CD4-positive, CD25-positive, alpha-beta regulatory T cell (primary cell): Measurements from ENCODE around the gene AACS. TPM values are rescaled to one million over a fixed set of nuclear protein-coding genes. Genes with fewer than 3 reads are reported as not detected.

Experiments
- ATAC-seq, 2 donors: fragments of 150-1000 bp; cut with Tn5 transposase; one replicate each; pipeline ENCODE4 v1.10.0; 2021; ENCODE audit warnings: low read depth in 2 of 2, moderate number of reproducible peaks in 2 of 2, moderate library complexity in 1 of 2
- DNase-seq, 3 donors: peaks; one replicate each; pipeline versions ENCODE4 v3.0.0 to v3.0.0-alpha.2; 2012 to 2022; ENCODE audit warnings: mixed read lengths in 1 of 3
- H3K27ac ChIP-seq: one replicate; pipeline ENCODE4 v1.7.0; 2013; ENCODE audit warnings: mild to moderate bottlenecking, low read length; ENCODE audit not compliant: insufficient read depth, poor library complexity, severe bottlenecking
- H3K27me3 ChIP-seq: one replicate; pipeline ENCODE4 v1.7.0; 2013; ENCODE audit warnings: low read length; ENCODE audit not compliant: control insufficient read depth, insufficient read depth
- H3K36me3 ChIP-seq: one replicate; pipeline ENCODE4 v1.7.0; 2013; ENCODE audit warnings: mild to moderate bottlenecking, low read length, moderate library complexity; ENCODE audit not compliant: control insufficient read depth, insufficient read depth
- H3K4me1 ChIP-seq: 2 replicates; pipeline ENCODE4 v1.7.0; 2013; ENCODE audit warnings: mild to moderate bottlenecking, low read length; ENCODE audit not compliant: insufficient read depth, control insufficient read depth, poor library complexity, severe bottlenecking
- H3K4me3 ChIP-seq: one replicate; pipeline ENCODE4 v1.7.0; 2013; ENCODE audit warnings: low read depth, mild to moderate bottlenecking, low read length, moderate library complexity
- H3K9me3 ChIP-seq, 2 experiments: 1 replicate in 1 of 2; 2 replicates in 1 of 2; pipeline ENCODE4 v1.7.0; 2013; ENCODE audit warnings: low read length in 2 of 2, mild to moderate bottlenecking in 1 of 2, moderate library complexity in 1 of 2; ENCODE audit not compliant: control insufficient read depth in 2 of 2
- H3K27ac Mint-ChIP-seq, 3 donors: one replicate each; pipeline ENCODE4 v1.8.0; 2020 to 2022; ENCODE audit warnings: mild to moderate bottlenecking in 3 of 3, mixed read lengths in 3 of 3, moderate library complexity in 2 of 3
- H3K27me3 Mint-ChIP-seq: one replicate; pipeline ENCODE4 v1.8.0; 2022; ENCODE audit warnings: mild to moderate bottlenecking, mixed read lengths
- H3K36me3 Mint-ChIP-seq: one replicate; pipeline ENCODE4 v1.8.0; 2020; ENCODE audit warnings: mixed read lengths
- H3K4me1 Mint-ChIP-seq, 4 donors: one replicate each; pipeline ENCODE4 v1.8.0; 2020 to 2022; ENCODE audit warnings: mixed read lengths in 4 of 4, mild to moderate bottlenecking in 1 of 4
- H3K4me3 Mint-ChIP-seq, 4 donors: one replicate each; pipeline ENCODE4 v1.8.0; 2020 to 2022; ENCODE audit warnings: mild to moderate bottlenecking in 4 of 4, mixed read lengths in 4 of 4, moderate library complexity in 3 of 4
- H3K9me3 Mint-ChIP-seq, 7 donors: one replicate each; pipeline ENCODE4 v1.8.0; 2020 to 2022; ENCODE audit warnings: mixed read lengths in 7 of 7, mild to moderate bottlenecking in 3 of 7, moderate library complexity in 2 of 7
- polyA plus RNA-seq, 4 donors: library from polyadenylated mRNA; unstranded; fragments of 300-500 nt; fragmentation: Illumina TruSeq; gene quantifications; one replicate each; pipeline ENCODE4 v1.2.3, GENCODE V29; 2021
- total RNA-seq: library from RNA; stranded (reverse); gene quantifications from one replicate; pipeline ENCODE4 v1.2.3, GENCODE V29; 2022

The AACS gene
- total and polyA plus RNA-seq, 5 donors from 2014 or later: 5.4 to 8.8 (median 7.8) TPM

DNA sequence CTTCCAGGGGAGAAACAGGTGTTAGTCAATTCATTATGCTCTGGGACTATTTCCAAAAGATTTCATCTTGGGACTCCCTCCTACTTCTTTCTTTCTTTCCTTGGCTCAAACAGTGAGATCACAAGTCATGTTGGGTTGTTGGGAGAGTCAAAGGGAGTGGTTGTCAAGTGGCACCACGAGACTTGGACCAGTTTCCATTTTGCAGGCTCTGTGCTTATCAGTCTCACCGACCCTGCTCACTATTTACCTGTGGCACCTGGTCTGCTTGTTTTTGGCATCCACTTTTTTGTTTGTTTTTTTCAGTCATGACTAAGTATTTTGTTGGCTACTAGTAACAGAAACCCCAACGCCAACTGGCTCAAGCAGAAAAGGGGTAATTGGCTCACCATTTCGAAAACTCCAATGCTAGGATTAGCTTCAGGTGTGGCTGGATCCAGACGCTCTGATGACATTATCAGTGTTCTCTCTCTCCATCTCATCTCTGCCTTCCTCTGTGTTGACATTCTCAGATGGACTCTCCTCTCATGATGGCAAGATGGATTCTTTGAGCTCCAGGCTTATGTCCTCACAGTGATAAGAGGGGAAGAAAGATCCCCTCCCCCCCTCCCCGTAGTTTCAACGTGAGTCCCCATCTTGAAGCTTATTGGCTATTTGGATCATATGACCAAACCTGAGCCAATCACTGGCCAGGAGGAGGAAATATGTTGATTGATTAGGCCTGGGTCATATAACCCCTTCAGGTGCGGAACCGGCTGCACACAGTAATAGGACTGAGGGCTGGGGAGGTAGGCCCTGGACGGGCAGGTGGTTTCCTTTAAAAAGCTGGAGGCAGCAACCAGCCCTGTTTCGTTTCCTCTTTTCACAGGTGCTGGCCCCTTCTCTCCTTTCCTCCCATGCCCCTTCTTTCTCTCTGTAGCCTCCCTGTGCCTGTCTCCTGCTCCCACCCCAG lies 84.2 kb downstream of the AACS start:
- H3K4me1 Mint-ChIP-seq: no peaks in the 10 kb centered on the region
- no peak overlapping the region for H3K27ac Mint-ChIP-seq
- peaks cover 0 to under 1% (median 0%) of the 10 kb centered on the region in 7 donors for H3K9me3 Mint-ChIP-seq
- H3K27ac ChIP-seq: no peak overlapping the region
- H3K27me3 ChIP-seq: no peaks in the 10 kb centered on the region
- peaks cover 4% of the 10 kb centered on the region for H3K27me3 Mint-ChIP-seq
- ATAC-seq (no peak), DNase-seq (no peak)
- no peak overlapping the region for H3K4me3 ChIP-seq
- H3K4me3 Mint-ChIP-seq: no peak overlapping the region
- H3K36me3 ChIP-seq: no peaks in the 10 kb centered on the region
- H3K9me3 ChIP-seq: no peaks in the 10 kb centered on the region
- H3K36me3 Mint-ChIP-seq: no peaks in the 10 kb centered on the region
- no peaks in the 10 kb centered on the region for H3K4me1 ChIP-seq

DNA sequence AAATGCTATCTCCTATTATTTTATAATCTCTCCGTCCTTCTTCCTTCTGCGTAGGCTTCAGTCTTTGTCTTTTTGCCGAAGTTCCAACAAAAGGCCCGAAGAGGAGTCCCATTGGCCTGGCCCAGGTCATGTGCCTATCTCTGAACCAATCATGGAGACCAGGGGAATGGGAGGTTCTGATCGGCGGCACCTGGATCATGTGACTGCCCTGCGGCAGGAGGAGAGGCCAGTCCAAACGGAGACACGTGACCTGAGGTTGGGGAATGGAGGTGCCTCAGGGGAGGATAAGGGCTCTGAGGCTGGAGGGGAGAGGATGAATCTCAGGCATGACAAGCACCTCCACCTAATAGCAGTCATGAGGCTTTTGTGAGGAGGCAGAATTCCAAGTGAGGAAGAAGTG lies 86.0 kb downstream of the AACS start:
- H3K27ac Mint-ChIP-seq: no peak overlapping the region
- DNase-seq (no peak), ATAC-seq (no peak)
- H3K27me3 ChIP-seq: no peaks in the 10 kb centered on the region
- no peaks in the 10 kb centered on the region for H3K4me1 ChIP-seq
- H3K36me3 ChIP-seq: no peaks in the 10 kb centered on the region
- no peaks in the 10 kb centered on the region for H3K36me3 Mint-ChIP-seq
- H3K4me3 Mint-ChIP-seq: no peak overlapping the region
- peaks cover 0 to 2% (median 0%) of the 10 kb centered on the region in 7 donors for H3K9me3 Mint-ChIP-seq
- H3K27ac ChIP-seq: no peak overlapping the region
- no peaks in the 10 kb centered on the region for H3K4me1 Mint-ChIP-seq
- no peaks in the 10 kb centered on the region for H3K9me3 ChIP-seq
- peaks cover 9% of the 10 kb centered on the region for H3K27me3 Mint-ChIP-seq
- no peak overlapping the region for H3K4me3 ChIP-seq

DNA sequence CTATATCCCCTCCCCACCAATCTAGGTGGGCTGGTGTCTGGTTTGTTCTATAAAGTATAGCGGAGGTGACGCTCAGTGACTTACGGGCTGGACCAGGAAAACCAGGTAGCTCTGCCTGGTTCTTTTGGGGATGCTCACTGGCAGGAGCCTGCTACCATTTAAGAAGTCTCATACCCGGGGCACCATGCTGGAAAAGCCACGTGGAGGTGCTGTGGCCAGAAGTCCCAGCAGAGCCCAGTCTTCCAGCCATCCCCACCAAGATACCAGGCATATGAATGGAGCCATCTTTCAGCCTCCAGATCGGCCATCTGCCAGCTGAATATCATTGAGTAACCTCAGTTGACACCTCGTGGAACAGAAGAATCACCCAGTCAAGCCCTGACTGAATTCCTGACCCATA lies 87.2 kb downstream of the AACS start:
- no peak overlapping the region for H3K4me3 ChIP-seq
- Mint-ChIP-seq H3K27me3 (peaks cover 9% of the 10 kb centered on the region), H3K4me3 (no peak overlapping the region), H3K36me3 (no peaks in the 10 kb centered on the region), H3K9me3 (peaks cover 0 to 2% (median 0%) of the 10 kb centered on the region in 7 donors), H3K27ac (no peak overlapping the region), H3K4me1 (no peaks in the 10 kb centered on the region)
- H3K4me1 ChIP-seq: no peaks in the 10 kb centered on the region
- no peak for ATAC-seq
- no peaks in the 10 kb centered on the region for H3K36me3 ChIP-seq
- H3K27me3 ChIP-seq: no peaks in the 10 kb centered on the region
- DNase-seq: no peak
- no peak overlapping the region for H3K27ac ChIP-seq
- H3K9me3 ChIP-seq: no peaks in the 10 kb centered on the region

DNA sequence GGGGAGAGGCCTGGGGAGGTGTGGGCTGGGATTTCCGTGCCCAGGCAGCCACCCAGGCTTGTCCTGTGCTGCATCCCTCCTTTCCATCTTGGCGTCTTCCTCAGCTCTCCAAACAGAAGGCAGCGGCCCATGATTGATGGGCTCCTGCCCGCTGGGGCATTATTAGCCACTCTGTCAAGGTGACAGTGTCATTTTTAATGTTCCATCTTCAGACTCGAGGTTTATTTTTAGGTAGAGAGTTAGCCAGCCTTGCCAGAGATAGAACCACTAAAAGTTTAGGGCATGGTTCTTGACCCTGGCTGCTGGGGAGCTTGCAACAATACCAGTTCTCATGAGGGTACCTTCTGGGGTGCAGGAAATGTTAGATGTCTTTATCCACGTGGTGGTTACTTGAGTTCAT lies 90.1 kb downstream of the AACS start:
- ATAC-seq (no peak), DNase-seq (no peak)
- no peak overlapping the region for H3K4me3 ChIP-seq
- Mint-ChIP-seq H3K36me3 (no peaks in the 10 kb centered on the region), H3K9me3 (peaks cover 0 to 3% (median 1%) of the 10 kb centered on the region in 7 donors), H3K27ac (no peak overlapping the region), H3K4me1 (no peaks in the 10 kb centered on the region), H3K4me3 (no peak overlapping the region), H3K27me3 (peaks cover 9% of the 10 kb centered on the region)
- no peaks in the 10 kb centered on the region for H3K9me3 ChIP-seq
- no peaks in the 10 kb centered on the region for H3K36me3 ChIP-seq
- H3K27ac ChIP-seq: no peak overlapping the region
- H3K27me3 ChIP-seq: no peaks in the 10 kb centered on the region
- H3K4me1 ChIP-seq: no peaks in the 10 kb centered on the region

DNA sequence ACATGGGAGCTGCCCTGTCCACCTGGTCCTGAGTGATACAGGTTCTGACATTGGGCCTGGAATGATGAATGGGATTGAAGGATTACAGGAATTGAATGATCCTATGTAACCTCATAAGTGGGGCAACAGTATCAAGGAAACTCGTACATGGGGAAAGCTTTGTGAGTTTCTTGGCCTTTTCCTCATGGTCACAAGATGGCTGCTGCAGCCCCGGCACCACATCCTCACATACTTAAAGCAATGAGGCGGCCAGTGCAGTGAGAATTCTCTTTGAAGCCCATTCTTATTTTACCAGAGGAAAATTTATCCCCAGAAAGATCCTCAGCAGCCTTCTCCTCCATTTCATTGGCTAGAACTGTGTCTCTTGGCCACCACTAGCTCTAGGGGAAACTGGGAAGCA lies 91.9 kb downstream of the AACS start:
- Histone ChIP-seq H3K4me1 (no peaks in the 10 kb centered on the region), H3K4me3 (no peak overlapping the region), H3K9me3 (no peaks in the 10 kb centered on the region), H3K27me3 (no peaks in the 10 kb centered on the region), H3K27ac (no peak overlapping the region), H3K36me3 (no peaks in the 10 kb centered on the region)
- no peaks in the 10 kb centered on the region for H3K36me3 Mint-ChIP-seq
- DNase-seq (no peak), ATAC-seq (no peak)
- H3K9me3 Mint-ChIP-seq: peaks cover 0 to 3% (median 1%) of the 10 kb centered on the region in 7 donors
- no peak overlapping the region for H3K4me3 Mint-ChIP-seq
- no peak overlapping the region for H3K27ac Mint-ChIP-seq
- H3K4me1 Mint-ChIP-seq: no peaks in the 10 kb centered on the region
- peaks cover 5% of the 10 kb centered on the region for H3K27me3 Mint-ChIP-seq

DNA sequence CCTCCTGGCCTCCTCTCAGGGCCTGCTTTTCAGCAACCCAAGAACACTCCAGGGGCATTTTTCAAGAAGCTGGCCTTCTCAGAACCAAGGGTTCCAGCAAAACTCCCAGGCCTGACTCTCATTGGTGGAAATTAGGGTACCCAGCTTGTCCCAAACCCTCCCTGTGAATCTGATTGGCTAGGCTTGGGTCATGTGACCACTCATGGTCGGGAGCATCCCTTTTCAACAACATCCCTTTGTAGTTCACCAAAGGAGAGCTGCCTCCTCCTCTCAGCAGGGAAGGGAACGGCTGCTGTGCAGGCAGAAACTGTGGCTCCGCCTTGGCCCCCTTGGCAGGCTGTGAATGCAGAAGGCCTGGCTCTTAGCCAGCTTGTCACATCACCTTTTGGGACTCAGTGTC lies 94.5 kb downstream of the AACS start:
- H3K4me3 Mint-ChIP-seq: no peak overlapping the region
- H3K27me3 Mint-ChIP-seq: peaks cover 5% of the 10 kb centered on the region
- DNase-seq (no peak), ATAC-seq (no peak)
- peak overlapping the region in 1 of 3 donors; percentile 92 for H3K27ac Mint-ChIP-seq
- H3K27ac ChIP-seq: no peak overlapping the region
- H3K36me3 Mint-ChIP-seq: no peaks in the 10 kb centered on the region
- no peaks in the 10 kb centered on the region for H3K36me3 ChIP-seq
- H3K4me1 Mint-ChIP-seq: no peaks in the 10 kb centered on the region
- H3K27me3 ChIP-seq: no peaks in the 10 kb centered on the region
- no peak overlapping the region for H3K4me3 ChIP-seq
- no peaks in the 10 kb centered on the region for H3K4me1 ChIP-seq
- H3K9me3 ChIP-seq: no peaks in the 10 kb centered on the region
- H3K9me3 Mint-ChIP-seq: peaks cover 0 to 3% (median 0%) of the 10 kb centered on the region in 7 donors

DNA sequence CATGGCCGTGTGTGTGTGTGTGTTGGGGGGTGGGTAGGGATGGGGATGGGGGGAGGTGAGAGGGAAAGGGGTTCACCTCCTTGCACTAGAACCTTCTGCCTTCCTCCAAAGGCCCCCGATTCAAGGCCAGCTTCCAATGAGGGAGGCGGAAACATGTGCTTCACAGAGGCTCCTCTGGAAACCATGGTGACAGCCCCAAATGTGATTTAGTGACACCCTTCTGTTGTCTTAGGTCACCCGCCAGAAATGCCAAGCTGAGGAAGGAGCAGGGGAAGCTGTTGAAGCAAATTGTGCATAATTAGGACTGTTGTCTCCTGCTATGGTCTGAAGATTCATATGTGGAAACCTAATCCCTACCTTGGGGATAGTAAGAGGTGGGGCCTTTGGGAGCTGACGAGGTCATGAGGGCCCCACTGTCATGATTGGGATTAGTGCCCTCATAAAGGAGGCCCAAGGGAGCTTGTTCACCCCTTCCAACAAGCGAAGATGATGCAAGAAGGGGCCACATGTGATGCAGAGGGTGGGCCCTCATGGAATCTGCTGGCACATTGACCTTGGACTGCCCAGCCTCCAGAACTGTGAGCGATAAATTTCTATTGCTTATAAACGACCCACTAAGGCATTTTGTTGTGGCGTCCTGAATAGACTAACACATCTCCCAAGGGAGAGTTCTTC lies 95.2 kb downstream of the AACS start:
- Histone ChIP-seq H3K27ac (no peak overlapping the region), H3K4me1 (no peaks in the 10 kb centered on the region), H3K36me3 (no peaks in the 10 kb centered on the region), H3K4me3 (no peak overlapping the region), H3K27me3 (no peaks in the 10 kb centered on the region), H3K9me3 (no peaks in the 10 kb centered on the region)
- Mint-ChIP-seq H3K36me3 (no peaks in the 10 kb centered on the region), H3K27me3 (no peaks in the 10 kb centered on the region), H3K4me1 (no peaks in the 10 kb centered on the region), H3K27ac (no peak overlapping the region), H3K9me3 (peaks cover 0 to 3% (median 0%) of the 10 kb centered on the region in 7 donors), H3K4me3 (no peak overlapping the region)
- no peak for DNase-seq
- ATAC-seq: no peak
